HTR-8/SVneo (cell line): ENCODE measurements around the gene OR2C3.

Experiments used
- DNase-seq: peaks from one replicate; pipeline ENCODE4 v3.0.0; 2011; ENCODE audit warnings: low spot score, mixed read lengths; ENCODE audit not compliant: insufficient read length
- FAIRE-seq: peaks from 2 replicates; lab custom pipeline; 2011; peaks lifted over from hg19 to GRCh38; lab: Jason Lieb, UNC

The OR2C3 gene

DNA sequence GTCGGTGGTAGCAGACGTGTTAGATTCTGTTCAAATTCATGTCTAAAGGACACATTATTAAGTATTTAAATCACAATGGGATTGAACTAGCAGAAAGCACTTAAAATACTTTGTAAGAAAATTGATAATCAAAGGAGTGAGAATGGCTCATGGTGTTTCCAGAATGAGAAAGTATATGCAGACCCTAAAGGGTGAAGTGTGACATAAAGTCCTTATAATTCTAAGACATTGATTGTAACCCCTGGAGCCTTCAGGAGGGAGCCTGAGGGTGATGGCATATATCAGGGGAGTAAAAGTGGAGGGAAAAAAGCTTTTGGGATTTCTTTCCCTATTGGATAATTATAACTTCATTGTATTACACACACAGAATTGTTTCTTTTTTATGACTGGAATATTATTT is at the start of gene OR2C3:
TSS of gene OR2C3 (minus strand) at position 101 of the 400 bp plus-strand sequence. CDS start 3,929 bp downstream, outside the sequence.
- no peak for FAIRE-seq
- no peak for DNase-seq

DNA sequence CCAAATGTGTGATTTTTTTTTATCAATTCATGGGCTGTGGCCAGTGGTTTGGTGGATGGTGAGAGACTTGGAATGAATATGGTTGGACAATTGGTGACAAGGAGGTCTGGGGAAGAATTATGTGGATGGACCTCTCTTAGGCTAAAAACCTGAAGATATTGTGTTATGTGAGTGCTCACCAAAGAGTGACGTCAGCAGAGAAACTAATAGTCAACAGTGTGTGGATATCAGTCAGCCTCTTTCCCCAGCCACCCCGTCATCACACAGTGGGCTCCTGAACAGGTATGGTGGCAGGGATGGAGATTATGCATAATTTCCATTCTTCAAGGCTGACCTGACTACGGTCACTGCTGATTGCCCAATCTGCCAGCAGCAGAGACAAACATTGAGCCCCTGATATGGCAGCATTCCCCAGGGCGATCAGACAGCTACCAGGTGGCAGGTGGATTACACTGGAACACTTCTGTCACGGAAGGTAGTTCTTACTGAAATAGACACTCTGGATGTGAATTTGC is 42.8 kb upstream of the OR2C3 start:
- DNase-seq (no peak), FAIRE-seq (peak; percentile 52)

DNA sequence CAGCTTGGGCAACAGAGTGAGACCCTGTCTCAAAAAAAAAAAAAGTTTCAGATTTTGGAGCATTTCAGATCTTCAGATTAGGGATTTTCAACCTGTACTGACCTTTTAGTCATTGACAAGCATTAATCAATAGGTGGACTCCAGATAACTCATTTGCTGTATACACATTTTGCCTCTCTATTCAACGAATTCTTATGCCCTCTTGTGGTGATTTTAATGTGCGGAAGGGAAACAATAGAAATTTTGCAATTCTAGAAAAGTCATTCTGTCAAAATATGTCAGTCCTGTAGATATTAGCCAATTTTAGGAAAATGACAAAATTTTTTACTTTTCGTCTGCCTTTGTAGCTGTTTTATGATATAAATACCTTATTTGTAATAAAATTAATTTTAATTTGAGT is 40.3 kb upstream of the OR2C3 start:
- no peak for FAIRE-seq

DNA sequence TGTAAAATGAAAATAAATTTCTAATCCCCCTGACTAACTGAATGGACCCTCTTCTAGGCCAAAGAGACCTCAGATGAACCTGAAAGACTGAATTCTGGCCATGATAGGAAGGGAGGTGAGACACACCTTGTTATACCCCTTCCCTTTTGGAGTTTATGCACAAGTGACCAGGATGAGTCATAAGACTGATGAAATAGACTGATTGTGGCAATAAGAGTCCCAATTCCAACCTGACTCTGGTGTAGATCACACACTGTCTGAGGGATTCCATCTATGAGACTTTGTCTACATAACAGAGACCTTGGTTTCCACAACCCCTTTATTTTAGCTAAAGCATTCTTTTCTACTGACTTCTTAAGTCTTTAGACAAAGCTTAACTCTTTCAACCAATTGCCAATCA is 38.4 kb upstream of the OR2C3 start:
- FAIRE-seq, result no peak
- no peak for DNase-seq

More for the DNA sequence above, 40.3 kb upstream of the OR2C3 start:
- peak; percentile 37 for DNase-seq

DNA sequence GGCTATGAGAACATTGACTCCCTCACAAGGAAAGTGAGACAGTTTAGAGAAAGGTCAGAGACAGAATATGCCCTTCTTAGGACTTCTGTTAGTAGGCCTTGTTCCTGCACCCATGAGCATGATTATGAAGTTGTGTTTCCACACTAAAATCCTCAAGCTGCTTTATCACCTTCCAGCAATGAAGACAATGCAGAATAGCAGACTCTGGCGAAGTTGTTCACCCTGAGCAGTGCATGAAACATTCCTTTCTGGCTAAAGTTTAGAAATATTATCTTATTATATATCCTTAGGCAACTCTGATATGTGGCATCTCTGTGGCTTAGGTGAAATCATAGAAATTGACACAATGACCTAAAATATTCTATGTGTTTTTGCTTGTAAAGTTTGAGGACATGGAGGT is 38.0 kb upstream of the OR2C3 start:
- DNase-seq, result no peak
- FAIRE-seq, result no peak

DNA sequence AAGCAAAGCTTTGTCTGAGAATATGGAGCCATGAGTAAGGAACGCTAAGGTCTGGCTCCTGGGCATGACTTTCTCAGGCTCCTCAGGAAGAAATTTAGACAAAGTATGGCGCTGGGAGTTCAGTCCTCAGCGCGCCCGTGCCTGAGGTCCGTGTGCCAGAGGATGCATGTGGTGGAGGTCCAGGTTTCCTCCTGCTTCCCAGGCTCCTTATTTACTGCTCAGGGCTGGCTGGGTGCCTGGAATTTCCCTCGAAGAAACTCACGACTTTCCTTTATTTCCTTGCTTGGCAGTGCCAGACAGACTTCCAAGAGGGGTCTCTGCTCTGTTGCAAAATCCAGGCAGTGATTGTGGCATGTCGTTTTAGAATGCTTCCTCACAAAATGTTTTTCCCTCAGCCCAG is 26.0 kb upstream of the OR2C3 start:
- DNase-seq, result no peak
- no peak for FAIRE-seq

DNA sequence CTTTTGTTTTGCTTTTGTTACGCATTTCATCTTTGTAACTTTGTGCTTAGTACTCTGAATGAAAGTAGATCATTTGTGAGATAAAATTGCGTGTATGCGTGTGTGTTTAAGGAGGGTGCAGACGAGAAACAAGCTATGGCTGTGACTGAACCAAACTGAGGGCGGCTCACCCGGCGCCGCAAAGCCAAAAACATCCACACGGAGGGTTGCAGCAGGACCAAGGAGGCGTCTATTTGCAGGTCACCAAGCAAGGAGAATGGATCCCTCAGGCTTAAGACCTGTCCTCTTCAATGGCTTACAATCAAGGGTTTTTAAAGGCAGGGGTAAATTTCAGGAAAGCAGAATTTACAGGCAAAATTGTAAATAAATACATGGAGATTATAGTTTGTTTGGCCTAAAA is 25.5 kb upstream of the OR2C3 start:
- FAIRE-seq, result no peak
- no peak for DNase-seq

DNA sequence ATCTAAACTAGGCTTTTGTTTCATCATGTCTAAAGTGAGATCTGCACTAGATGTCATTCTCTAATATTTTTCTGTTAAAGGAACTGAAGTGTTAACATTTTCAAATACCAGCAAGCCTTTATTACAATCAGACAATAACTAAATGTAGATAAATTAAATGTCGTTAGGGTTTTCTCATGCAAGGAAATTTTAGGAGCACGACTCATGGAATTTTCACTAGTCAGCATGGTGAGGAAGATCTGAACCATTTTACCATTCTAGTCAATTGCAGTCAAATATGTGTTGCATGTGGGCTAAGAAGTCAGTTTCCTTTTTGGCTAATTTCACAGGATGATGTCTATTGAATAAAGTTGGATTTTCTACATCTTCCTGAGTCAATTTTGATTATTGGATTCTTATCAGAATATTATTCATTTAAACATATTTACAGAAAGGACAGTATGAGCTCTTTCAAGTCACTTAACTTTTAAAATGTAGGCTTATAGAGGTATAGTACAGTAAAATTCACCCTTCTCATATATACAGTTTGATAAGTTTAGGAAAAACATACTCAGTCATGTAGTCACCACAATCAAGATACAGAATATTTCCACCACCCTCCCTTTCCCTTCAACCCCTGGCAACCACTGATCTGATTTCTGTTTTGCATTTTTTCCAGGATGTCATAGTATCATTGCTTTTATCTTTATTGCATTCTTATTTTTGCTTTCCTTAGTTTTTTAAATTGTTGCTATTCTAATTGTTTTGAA is 21.9 kb upstream of the OR2C3 start:
- no peak for FAIRE-seq
- DNase-seq, result no peak

DNA sequence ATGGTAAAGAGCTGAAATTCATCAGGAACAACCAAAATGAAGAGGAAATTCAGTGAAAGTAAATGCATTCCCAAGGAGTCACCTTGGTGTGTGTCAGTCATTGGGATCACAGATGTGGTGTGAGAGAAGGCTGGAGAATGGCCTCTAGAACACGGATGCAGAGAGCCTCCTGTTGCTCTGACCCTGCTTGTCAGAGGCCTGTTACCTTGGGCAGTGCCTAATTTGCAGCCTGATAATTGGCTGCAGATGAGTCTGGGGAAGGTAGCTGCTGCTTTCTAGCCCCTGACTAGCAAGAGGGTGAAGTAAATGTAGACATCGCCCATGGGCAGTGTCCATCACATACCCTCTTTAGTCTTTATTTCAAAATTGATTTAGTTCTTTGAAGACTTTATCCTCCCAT is 16.0 kb upstream of the OR2C3 start:
- FAIRE-seq, result no peak
- DNase-seq, result no peak

DNA sequence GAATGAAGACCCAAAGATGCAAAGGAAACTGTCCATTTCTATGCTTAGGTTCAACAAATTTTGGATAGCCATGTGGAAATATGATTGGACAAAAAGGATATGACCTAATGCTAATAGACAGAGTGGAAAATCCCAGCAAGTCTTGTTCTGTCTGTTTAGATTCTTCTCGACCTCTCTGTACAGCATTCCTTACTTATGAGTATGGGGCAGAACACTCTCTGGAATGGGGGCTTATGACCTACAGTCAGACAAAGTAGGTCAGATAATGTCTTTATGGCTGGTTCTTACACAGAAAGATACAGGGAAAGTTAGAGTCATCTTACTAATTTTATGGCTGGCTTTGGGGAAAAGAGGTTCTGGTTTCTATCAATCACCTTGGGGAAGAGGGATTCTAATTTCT is 15.5 kb upstream of the OR2C3 start:
- DNase-seq, result no peak
- no peak for FAIRE-seq

DNA sequence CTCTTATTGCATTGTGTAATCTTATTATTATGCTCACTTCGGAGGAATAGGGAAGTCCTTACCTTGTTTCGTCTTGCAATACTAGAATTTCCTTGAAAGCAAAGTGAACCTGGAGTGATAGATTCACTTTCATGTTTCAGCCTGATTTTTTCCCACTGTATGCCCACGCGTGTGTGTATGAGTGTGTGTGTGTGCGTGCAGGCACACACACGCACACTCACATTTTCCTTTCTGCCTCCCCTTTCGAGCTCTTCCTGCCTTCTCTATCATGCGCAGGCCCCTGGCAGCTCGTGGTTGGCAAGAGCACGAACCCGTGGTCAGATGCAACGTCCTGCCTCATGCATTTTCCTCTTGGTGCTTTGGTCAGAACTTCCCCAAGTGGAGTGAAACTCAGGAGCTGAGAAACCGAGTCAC is 12.5 kb upstream of the OR2C3 start, which contains the start of gene GCSAML:
TSS of gene GCSAML (plus strand) at position 366 of the 414 bp plus-strand sequence. CDS start 58 bp downstream, outside the sequence.
- DNase-seq, result no peak
- FAIRE-seq, result no peak

DNA sequence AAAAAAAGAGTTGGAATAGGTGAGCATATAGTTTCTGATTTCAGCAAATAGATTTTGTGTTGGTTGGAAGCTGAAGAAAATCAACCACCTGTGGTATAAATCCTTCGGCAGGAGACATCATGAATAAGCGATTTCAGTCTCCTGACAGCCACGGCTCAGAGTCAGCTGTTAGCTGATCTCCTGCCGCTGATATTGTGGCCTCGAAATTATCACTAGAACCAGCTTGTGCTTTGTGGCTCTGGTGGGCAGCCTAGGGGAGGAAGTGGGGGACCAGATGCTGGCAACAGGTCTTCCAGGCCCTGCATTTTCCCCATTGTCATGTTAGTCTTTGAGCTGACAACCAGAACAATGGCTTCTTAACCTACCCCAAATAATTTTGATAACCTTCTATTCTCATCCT is 11.9 kb upstream of the OR2C3 start:
- DNase-seq (no peak), FAIRE-seq (no peak)

DNA sequence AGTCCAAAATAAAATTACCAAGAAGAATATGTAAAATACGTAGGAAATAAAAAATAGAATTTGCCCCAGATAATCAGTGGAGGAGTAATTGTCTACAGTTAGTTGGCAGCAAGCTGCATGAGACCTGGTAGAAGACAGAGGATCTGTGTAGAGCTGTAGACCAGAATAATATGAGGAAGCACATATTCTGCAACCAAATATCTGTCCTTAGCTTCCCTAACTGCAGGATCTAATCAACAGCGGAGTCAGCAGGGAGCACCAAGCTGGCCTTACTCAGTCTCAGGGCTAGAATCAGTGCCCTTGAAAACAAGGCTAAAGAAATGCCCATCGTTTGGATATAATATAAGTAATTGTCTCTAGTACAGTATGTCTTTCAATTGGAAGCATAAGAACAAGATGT is 6.6 kb upstream of the OR2C3 start:
- FAIRE-seq, result no peak
- no peak for DNase-seq

DNA sequence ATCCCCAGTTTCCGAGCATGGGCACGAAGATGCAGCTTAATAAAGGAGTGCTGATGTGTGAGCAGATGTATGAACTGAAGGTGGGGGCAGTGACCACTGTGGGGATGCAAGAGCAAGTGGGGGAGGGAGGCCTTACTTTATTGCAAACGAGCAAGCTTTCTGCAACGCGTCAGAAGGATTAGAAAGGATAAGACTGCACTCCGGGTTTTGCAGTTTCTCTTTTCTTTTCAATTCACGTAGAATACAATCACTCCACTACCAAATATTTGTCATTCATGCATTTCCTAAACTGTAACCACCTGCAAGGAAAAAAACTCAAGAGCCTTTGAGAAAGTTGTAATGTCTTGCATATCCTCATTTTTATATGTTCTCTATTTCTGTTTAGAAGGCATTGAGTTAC is 4.3 kb upstream of the OR2C3 start:
- DNase-seq (no peak), FAIRE-seq (no peak)

DNA sequence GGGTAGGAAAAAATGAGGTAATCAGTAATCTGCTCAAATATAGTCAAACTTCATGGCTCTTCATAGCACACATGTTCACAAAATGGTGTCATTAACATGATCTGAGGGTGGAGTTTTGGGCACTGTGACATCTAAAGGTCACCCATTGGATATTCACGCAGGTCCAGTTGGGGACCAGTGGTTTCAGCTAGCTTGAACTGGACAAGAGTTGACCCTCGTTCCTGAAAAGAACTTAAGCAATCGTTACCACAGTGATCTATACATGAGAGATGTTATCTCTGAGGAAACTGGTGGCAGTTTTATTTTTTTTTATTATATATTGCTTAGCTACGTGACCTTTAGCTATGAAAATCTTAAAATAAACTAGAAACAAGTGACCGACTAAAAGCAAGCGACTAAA is 3.0 kb upstream of the OR2C3 start:
- no peak for DNase-seq
- no peak for FAIRE-seq

DNA sequence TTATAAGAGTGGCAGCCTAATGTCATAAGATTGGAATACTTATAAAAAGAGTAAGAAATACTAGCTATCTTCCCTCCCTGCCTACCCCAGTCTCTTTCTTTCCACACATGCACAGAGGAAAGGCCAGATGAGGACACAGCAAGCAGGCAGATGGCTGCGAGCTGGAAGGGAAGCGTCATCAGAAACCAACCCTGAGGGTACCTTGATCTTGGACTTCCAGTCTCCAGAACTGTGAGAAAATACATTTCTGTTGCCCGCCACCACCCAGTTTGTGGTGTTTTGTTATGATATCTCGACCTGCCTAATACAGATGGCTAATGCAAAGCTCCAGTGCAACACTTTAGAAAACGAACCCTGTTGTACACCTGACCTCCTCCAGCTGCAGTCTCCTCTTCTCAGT is 2.3 kb upstream of the OR2C3 start:
- no peak for DNase-seq
- FAIRE-seq, result no peak

DNA sequence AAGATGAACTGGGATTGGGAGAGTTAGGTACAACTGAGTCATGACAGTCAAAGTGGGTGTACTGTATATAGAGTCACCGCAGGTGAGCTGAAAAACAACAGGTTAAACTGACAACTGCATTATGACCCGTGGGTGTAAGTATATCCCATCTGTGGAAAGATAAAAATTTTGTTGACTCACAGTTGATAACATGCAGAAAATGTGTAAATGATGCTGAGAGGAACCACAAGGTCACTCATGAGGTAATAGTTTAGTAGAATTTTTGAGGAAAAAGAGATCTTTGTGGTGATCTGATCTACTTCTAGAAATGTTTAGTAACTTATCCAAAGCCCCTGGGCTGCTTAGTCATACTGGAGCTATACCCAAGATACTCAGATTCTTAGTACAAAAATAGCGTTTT is 838 bp downstream of the OR2C3 start:
- DNase-seq (peak; percentile 28), FAIRE-seq (no peak)

DNA sequence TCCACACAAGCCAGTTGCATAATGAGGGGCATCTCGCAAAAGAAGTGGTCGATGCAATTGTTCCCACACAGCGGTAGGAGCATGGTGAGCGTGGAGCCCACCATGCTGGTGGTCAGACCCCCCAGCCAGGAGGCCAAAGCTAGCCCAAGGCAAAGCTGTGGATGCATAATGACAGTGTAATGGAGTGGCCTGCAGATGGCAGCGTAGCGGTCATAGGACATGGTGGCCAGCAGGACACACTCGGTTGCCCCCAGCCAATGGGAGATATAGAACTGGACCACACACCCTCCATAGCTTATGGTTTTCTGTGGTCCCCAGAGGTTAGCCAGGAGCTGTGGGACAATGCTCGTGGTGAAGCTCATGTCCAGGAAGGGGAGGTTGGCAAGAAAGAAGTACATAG is 4.3 kb downstream of the OR2C3 start:
- DNase-seq (no peak), FAIRE-seq (no peak)

DNA sequence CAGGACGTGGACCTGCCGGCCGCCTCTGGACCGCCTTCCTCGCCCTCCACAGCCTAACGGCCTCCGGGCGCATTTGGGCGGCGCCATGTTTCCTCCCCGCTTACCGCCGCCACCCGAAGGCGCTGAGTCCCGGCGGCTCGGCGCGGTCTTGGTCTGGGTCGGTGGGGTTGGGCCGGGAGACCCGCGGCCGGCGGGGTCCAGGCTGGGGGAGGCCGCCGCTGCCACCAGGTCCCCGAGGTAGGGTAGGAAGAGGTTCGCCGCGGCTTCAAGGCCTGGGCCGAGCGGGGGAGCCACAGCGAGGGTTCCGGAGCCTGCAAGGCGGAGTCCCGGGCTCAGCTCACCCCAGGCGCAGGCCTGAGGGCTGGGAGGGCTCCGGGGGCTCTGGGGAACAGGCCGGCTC is 5.5 kb downstream of the OR2C3 start:
- DNase-seq, result no peak
- FAIRE-seq, result no peak

DNA sequence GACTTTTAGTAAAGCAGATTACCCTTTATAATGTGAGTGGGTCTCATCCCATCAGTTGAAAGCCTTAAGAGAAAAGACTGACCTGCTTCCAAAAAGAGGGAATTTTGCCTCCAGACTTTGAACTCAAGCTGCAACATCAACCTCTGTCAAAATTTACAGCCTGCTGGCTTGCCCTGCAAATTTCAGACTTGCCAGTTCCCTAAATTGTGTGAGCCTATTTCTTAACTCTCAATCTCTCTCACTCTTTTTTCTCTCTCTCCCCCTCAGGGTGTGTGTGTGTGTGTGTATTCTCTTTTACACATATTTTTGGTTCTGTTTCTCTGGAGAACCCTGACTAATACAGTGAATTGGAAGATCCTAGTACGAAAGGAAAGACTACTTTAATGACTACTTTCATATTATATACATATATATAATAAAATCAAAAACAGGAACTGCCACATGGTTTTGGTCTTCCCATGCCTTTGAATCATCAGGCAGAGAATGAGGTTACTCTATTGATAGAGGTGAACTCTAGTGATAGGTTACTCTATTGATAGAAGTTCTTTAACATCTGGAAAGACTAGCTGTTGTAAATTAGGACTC is 6.4 kb downstream of the OR2C3 start:
- no peak for DNase-seq
- FAIRE-seq, result no peak

DNA sequence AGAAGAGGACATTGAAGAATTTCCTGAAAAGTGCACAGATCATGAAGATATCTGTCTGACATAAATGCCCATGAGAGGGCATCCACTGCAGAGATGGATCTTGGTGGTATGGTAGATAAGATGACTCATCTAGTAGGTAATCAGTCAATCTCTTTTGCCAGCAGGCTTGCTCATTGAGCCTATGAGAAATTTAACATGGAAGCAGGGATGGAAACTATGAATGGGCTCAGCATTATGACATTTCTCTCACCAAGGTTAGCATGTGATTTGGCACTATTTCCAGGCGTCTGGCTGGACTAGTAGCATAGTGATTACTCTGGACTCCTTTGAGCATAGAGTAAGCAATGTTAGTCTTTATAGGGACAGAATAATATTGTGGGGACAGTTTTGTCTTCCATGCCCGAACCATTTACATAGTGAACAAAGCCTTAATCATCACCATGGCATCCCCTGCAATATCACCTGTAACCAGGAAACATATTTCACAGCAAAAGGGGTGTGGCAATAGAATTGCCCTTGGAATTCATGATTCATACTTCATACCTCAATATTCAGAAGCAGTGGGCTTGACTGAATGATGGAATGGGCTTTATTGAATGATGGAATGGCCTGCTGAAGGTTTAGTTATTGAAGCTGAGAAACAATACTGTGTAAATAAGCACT is 7.3 kb downstream of the OR2C3 start:
- FAIRE-seq, result peak; percentile 26
- DNase-seq, result peak; percentile 21
